Brain microvascular endothelial cell (primary cell): ENCODE results near the gene NOSIP.

Experiments
- DNase-seq: peaks from one replicate; pipeline ENCODE4 v3.0.0-alpha.2; 2020
- H3K27ac ChIP-seq: fragments of 250-450 bp; sonication (Bioruptor Pico); 2 replicates; pipeline ENCODE4 v1.5.1; 2020; ENCODE audit warnings: mild to moderate bottlenecking, moderate library complexity
- H3K27me3 ChIP-seq: fragments of 250-450 bp; sonication (Bioruptor Pico); replicated peaks from 2 replicates; pipeline ENCODE4 v1.5.1; 2020; ENCODE audit warnings: mild to moderate bottlenecking
- H3K36me3 ChIP-seq: fragments of 250-450 bp; sonication (Bioruptor Pico); replicated peaks from 2 replicates; pipeline ENCODE4 v1.5.1; 2020; ENCODE audit warnings: mild to moderate bottlenecking
- H3K4me3 ChIP-seq: 2 replicates; pipeline ENCODE4 v1.5.1; 2011; ENCODE audit warnings: low read depth, mild to moderate bottlenecking, control low read depth, low read length, moderate library complexity
- CTCF ChIP-seq: IDR thresholded peaks from 2 replicates; pipeline ENCODE4 v1.5.1; 2011; ENCODE audit warnings: low read depth, mild to moderate bottlenecking, moderate library complexity, low read length, control low read depth, inconsistent platforms; ENCODE audit errors: missing control alignments
- in situ Hi-C: cut with HindIII; loops from 2 replicates; pipeline ENCODE4 v1.10.0; 2017; ENCODE audit warnings: low sequenced_read_pairs, low pct_ligation_motif_present

NOSIP gene

GRCh38 chr19:49541914-49542313 is 38.4 kb downstream of the NOSIP start:
- in situ Hi-C loops, result no loop called here
- no peak overlapping the region for H3K27ac ChIP-seq
- H3K36me3 ChIP-seq, result peaks cover 45% of the 10 kb centered on the region
- no peak overlapping the region for H3K4me3 ChIP-seq
- DNase-seq, result no peak
- no peaks in the 10 kb centered on the region for H3K27me3 ChIP-seq
- TF ChIP-seq CTCF, result no peak

GRCh38 chr19:49539192-49539952 is 41.0 kb downstream of the NOSIP start:
- Histone ChIP-seq H3K27ac (no peak overlapping the region), H3K36me3 (peaks cover 60% of the 10 kb centered on the region), H3K4me3 (no peak overlapping the region), H3K27me3 (no peaks in the 10 kb centered on the region)
- no peak for DNase-seq
- in situ Hi-C loops, result no loop called here
- TF ChIP-seq CTCF, result peak; percentile 5

- Histone ChIP-seq H3K36me3 (peaks cover 60% of the 10 kb centered on the region), H3K4me3 (no peak overlapping the region), H3K27ac (no peak overlapping the region), H3K27me3 (no peaks in the 10 kb centered on the region)
- TF ChIP-seq CTCF, result no peak
- in situ Hi-C loops, result no loop called here
- DNase-seq, result no peak
Measured at GRCh38 chr19:49538643-49539042, 41.7 kb downstream of the NOSIP start.

GRCh38 chr19:49536921-49537462 is 43.4 kb downstream of the NOSIP start:
- in situ Hi-C loops, result no loop called here
- Histone ChIP-seq H3K27ac (no peak overlapping the region), H3K27me3 (no peaks in the 10 kb centered on the region), H3K36me3 (peaks cover 62% of the 10 kb centered on the region), H3K4me3 (no peak overlapping the region)
- no peak for TF ChIP-seq CTCF
- no peak for DNase-seq

GRCh38 chr19:49534632-49535385 is 45.5 kb downstream of the NOSIP start:
- Histone ChIP-seq H3K27ac (no peak overlapping the region), H3K36me3 (peaks cover 54% of the 10 kb centered on the region), H3K4me3 (no peak overlapping the region), H3K27me3 (no peaks in the 10 kb centered on the region)
- DNase-seq, result no peak
- no peak for TF ChIP-seq CTCF
- in situ Hi-C loops, result no loop called here
